ENCODE measurements around the gene HOXD11. TPM values are rescaled to one million over a fixed set of nuclear protein-coding genes. Genes with fewer than 3 reads are reported as not detected.

The HOXD11 gene
- total RNA-seq, 4 donors from 2014 or later, result not detected

DNA sequence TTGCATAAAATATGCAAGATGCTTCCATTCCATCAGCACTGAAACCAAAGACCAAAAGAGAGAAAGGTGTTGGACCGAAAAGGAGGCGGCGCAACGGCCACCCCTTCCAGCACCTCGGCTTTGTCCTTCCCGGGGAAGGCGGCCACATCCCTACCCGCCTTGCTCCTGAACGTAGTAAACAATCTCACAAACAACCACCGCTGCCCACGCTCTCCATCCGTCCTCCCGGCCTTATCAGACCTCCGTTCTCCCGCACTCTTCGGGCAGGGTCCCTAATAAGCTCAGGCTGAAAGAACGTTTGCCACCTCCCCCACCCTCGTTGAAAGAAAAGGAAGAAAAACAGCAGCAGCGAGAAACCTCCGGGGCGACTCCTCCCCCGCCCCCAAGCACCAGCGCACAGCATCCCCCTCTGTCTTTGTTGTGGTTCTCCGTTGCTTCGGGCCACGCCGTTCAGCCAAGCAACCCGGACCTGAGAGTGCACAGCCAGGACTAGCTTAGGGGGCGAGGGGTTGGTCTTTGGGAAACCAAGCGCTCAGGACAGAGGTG is 27.7 kb upstream of the HOXD11 start:
- TF ChIP-seq, protein P1, sequence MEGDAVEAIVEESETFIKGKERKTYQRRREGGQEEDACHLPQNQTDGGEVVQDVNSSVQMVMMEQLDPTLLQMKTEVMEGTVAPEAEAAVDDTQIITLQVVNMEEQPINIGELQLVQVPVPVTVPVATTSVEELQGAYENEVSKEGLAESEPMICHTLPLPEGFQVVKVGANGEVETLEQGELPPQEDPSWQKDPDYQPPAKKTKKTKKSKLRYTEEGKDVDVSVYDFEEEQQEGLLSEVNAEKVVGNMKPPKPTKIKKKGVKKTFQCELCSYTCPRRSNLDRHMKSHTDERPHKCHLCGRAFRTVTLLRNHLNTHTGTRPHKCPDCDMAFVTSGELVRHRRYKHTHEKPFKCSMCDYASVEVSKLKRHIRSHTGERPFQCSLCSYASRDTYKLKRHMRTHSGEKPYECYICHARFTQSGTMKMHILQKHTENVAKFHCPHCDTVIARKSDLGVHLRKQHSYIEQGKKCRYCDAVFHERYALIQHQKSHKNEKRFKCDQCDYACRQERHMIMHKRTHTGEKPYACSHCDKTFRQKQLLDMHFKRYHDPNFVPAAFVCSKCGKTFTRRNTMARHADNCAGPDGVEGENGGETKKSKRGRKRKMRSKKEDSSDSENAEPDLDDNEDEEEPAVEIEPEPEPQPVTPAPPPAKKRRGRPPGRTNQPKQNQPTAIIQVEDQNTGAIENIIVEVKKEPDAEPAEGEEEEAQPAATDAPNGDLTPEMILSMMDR (IDR thresholded peaks at IDR 0.05; ENCODE audit: low read depth), result no peak

DNA sequence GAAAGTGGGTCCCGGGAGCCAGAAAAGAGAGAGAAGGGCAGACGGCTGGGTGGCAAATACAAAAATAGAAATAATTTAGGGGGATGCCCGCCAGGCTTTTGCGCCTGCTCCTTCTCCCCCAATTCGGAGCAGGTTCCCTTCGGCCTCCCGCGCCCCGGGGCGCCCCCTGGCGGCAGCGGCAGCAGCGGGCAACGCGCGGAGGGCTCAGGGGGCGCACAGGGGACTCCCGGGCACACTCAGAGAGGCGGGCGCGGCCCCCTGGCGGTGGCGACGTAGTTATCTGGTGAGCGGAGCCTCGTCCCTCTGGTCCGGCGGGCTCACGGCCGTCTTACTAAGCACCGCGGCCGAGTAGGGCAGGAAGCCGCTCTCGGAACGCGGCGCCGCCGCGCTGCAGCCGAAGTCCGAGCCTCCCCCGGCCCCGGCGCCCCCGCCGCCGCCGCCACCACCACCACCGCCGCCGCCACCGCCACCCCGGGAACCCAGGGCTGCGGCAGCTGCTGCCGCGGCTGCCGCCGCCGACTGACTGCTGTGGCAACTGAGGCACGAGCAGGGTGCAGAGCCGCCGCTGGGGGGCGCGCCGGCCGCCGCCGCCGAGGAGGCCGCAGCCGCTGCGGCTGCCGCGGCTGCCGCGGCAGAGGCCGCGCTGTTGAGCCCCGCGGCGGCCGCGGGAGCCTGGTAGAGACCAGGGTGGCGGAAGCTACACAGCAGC is 27.1 kb upstream of the HOXD11 start:
- TF ChIP-seq, protein P1 (IDR thresholded peaks at IDR 0.05; ENCODE audit: low read depth), result no peak

DNA sequence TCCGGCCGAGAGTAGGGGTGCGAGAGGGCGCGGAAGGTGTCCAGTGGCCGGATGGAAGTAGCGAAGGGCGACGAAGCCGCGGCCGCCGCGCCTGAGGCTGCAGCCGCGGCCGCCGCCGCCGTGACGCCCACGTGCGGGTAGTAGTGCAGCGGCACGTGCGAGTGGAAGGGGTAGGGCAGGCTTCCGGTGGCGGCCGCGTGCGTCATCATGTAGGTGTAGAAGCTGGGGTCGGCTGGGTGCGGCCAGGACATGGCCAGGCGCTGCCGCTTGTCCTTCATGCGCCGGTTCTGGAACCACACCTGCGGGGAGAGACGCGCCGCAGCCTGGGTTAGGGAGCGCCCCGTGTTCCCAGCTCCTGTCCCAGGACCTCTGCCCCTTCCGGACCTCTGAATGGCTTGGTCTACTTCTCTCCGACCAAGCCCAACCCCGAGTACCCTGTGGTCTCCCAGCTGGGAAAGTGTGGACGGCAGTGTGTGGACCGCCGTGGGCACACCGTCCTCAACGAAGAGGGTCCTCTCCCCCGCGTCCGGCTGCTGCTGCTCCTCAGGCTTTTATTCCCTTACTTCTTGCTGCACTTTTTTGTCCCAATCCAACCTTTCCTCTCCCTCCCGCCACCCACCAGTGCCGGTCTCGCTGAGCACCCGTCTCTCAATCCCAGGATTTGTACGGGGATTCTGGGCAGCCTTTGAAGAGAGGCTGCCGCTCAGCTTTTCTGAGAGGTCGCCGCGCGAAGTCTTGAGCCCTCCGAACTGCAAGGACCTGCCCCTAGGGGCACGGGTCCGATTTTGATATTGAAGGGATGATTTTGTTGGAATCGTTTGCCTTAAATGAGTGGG is 26.3 kb upstream of the HOXD11 start:
- TF ChIP-seq, protein P1 (IDR thresholded peaks at IDR 0.05; ENCODE audit: low read depth), result no peak

DNA sequence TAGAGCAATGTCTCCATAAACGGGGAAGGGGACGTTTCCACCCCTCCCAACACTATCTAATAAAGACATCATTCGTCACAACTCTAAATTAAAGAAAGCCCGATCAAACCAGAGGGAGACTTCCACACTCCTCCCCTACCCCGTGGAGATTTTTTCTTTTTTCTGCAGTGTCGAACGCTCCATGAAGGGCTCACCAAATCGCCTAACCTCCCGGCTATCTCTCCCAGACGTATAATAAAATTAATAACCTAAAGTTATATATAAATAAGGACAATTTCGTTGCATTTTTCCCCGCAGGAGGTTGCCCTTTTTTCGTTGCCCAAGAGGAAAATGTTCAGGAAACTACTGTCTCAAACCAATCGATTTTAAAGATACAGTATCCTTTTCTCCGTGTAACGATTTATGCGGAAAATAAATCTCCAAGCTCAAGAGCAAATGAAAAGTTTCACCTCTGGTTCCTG is 25.7 kb upstream of the HOXD11 start:
- TF ChIP-seq, protein P1 (IDR thresholded peaks at IDR 0.05; ENCODE audit: low read depth), result no peak

DNA sequence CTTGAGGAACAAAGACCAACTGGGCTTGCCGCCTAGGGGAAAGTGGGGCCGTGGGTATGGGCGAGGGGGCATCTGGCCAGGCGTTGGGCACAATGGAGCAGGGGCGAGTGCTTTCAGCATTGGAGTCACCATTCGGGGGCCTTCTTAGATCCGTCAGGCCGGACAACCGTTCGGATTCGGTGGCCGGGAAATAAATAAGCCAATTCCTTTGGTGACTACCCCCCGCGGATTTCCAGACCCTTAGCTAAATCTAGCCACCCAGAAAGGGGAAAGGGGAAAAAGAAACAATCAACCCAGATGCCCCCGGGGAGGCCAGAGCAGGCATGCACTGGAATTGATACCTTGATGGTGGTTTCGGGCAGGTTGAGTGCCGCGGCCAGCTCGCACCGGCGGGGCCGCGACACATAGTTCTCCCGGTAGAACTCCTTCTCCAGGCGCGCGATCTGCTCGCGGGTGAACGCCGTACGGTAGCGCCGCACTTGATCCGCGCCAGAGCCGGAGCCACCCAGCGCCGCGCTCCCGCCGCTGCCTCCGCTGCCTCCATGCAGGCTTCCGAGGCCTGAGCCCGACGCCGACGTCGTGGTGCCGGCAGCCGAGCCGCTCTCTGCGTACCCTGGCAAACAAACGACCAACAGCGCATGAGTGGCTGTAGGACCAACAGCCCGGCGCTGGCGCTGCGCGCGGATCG is 25.1 kb upstream of the HOXD11 start:
- TF ChIP-seq, protein P1 (IDR thresholded peaks at IDR 0.05; ENCODE audit: low read depth), result no peak

DNA sequence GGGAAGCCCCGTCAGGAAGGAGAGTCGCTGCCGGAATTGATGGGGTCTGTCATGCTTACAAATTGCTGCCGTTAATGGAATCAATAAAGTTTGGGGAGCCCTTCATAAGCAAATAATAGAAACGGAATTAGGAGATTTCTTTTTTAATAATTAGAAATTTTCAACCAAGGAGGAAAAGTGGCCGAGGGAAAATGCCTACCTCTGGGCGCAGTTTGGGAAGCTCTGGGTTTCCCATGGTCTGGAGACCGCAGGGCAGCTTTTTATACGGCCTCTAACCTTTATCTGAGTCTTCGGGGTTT is 24.6 kb upstream of the HOXD11 start:
- TF ChIP-seq, protein P1 (IDR thresholded peaks at IDR 0.05; ENCODE audit: low read depth), result no peak
